Measurements from ENCODE around the gene SIM2. TPM values are rescaled to one million over a fixed set of nuclear protein-coding genes. Genes with fewer than 3 reads are reported as not detected.
A peak's percentile ranks its signal among the peaks of the same experiment; 100 is the strongest.

SIM2 gene
- total RNA-seq, 4 donors from 2014 or later: 1.2 TPM; not detected in 3

DNA sequence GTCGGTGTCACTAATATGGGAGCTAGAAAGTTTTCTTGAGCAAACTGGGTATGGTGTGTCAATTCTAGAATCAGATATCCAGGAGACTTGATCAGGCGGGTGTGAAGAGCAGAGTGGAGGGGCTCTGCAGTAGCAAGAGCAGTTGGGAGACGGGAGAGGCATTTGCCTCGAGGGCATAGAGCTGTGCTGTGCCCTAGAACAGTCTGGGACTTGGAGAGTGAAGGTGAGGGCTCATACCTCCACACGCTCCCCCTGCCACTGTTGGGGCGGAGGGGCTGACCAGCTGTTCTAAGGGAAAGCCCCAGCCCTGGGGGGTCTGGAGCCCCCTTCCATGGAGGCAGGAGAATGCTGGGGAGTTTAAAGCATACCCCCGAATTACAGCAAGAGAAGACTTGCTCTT lies 33.8 kb downstream of the SIM2 start:
- no peak overlapping the region for H3K27ac ChIP-seq
- H3K4me1 ChIP-seq: no peaks in the 10 kb centered on the region
- H3K27me3 ChIP-seq: peaks cover 42% of the 10 kb centered on the region
- WGBS: 85% methylated on average over 7 of the region's 7 CpGs
- no peaks in the 10 kb centered on the region for H3K36me3 ChIP-seq
- no peak overlapping the region for H3K4me3 ChIP-seq
- TF ChIP-seq, protein P1, sequence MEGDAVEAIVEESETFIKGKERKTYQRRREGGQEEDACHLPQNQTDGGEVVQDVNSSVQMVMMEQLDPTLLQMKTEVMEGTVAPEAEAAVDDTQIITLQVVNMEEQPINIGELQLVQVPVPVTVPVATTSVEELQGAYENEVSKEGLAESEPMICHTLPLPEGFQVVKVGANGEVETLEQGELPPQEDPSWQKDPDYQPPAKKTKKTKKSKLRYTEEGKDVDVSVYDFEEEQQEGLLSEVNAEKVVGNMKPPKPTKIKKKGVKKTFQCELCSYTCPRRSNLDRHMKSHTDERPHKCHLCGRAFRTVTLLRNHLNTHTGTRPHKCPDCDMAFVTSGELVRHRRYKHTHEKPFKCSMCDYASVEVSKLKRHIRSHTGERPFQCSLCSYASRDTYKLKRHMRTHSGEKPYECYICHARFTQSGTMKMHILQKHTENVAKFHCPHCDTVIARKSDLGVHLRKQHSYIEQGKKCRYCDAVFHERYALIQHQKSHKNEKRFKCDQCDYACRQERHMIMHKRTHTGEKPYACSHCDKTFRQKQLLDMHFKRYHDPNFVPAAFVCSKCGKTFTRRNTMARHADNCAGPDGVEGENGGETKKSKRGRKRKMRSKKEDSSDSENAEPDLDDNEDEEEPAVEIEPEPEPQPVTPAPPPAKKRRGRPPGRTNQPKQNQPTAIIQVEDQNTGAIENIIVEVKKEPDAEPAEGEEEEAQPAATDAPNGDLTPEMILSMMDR (IDR thresholded peaks at IDR 0.05): no peak
- TF ChIP-seq POLR2A (IDR thresholded peaks at IDR 0.05) (no peak), EP300 (IDR thresholded peaks at IDR 0.05) (no peak), POLR2AphosphoS5 (IDR thresholded peaks at IDR 0.05) (no peak)
- H3K9me3 ChIP-seq: no peaks in the 10 kb centered on the region
- no peak for DNase-seq (ENCODE audit: low spot score in 2 of 2)

DNA sequence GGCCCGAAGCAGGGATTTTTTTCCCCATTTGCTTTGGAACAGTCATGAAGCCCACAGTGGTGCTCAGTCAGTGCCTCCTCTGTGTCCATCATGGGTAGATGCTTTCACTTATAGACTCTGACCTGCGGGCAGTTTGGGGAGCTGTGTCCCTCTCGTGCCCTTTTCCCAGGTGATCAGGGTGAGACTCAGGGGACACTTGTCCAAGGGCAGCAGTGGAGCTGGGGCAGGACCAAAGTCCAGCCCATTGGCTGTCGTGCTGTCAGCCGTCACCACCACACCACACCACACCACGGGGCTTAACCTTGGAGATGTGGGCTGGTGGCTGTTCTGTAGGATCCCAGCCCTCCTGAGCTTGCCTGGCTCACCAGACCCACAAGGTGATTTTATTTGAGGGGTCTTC lies 34.9 kb downstream of the SIM2 start:
- Histone ChIP-seq H3K27ac (no peak overlapping the region), H3K9me3 (no peaks in the 10 kb centered on the region), H3K27me3 (peaks cover 42% of the 10 kb centered on the region), H3K4me3 (no peak overlapping the region), H3K36me3 (no peaks in the 10 kb centered on the region), H3K4me1 (no peaks in the 10 kb centered on the region)
- DNase-seq (ENCODE audit: low spot score in 2 of 2): peak in 1 of 2 donors; percentile 32
- no peak for TF ChIP-seq POLR2A (IDR thresholded peaks at IDR 0.05)
- no peak for TF ChIP-seq POLR2AphosphoS5 (IDR thresholded peaks at IDR 0.05)
- TF ChIP-seq EP300 (IDR thresholded peaks at IDR 0.05): no peak
- TF ChIP-seq, protein P1 (IDR thresholded peaks at IDR 0.05): no peak
- 95% methylated on average over 5 of the region's 6 CpGs for WGBS

DNA sequence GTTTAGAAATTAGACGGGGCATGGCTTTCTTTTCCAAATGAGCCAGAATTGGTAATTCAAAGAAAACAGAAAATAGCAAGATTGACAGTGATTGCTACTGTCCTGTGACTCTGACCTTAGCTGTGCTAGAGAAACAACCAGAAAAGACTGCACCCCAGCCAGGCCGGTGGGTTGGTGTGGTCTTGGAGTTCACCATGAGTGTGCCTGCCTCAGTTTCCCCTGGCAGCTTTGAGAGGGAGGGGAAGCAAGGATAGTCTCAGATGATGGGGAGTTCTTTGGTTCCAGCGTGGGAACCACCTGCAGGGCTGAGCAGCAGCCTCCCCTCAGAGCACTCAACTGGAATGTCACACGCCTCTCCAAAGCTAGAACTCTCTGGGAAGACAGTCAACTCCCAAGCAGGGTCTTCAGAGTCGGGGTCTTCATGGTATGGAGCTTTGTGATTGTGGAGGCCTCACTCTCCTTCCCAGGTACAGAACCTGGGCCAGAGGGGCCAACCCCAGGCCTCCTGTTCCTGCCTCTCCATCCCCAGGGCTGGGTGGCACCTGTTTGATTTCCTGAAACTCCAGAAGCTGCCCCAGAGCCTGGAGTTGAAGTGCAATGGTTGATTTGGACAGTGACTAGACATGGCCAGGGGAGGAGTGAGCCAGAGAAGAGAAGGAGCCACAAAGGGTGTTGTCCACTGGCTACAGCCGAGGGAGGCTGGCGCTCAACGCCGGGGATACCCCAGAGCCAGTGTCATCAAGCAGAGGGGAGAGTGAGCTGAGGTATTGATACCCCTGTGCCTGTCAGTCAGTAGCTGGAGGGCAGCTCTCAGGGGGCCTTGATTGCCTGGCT lies 35.7 kb downstream of the SIM2 start:
- no peaks in the 10 kb centered on the region for H3K36me3 ChIP-seq
- 91% methylated on average over 8 of the region's 9 CpGs for WGBS
- no peaks in the 10 kb centered on the region for H3K4me1 ChIP-seq
- H3K27ac ChIP-seq: no peak overlapping the region
- no peaks in the 10 kb centered on the region for H3K9me3 ChIP-seq
- no peak overlapping the region for H3K4me3 ChIP-seq
- no peak for DNase-seq (ENCODE audit: low spot score in 2 of 2)
- H3K27me3 ChIP-seq: peaks cover 36% of the 10 kb centered on the region
- TF ChIP-seq, protein P1 (IDR thresholded peaks at IDR 0.05): no peak
- no peak for TF ChIP-seq POLR2AphosphoS5 (IDR thresholded peaks at IDR 0.05)
- no peak for TF ChIP-seq POLR2A (IDR thresholded peaks at IDR 0.05)
- no peak for TF ChIP-seq EP300 (IDR thresholded peaks at IDR 0.05)

DNA sequence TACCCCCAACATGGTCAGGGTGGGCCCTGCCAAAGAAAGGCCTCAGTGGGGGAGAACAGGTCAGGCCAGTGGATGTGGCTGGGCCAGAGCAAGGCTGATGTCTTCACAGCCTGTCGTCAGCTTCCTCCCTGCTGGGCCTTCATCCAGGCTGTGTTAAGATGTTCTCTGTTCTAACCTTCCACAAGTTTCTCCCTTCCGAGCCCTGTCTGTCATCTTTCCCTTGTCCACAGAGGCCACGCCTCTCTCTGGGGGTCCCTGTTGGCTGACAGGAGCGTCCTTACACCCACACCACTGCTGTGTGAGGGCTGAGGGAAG lies 36.2 kb downstream of the SIM2 start:
- no peak for TF ChIP-seq POLR2A (IDR thresholded peaks at IDR 0.05)
- TF ChIP-seq EP300 (IDR thresholded peaks at IDR 0.05): no peak
- TF ChIP-seq, protein P1 (IDR thresholded peaks at IDR 0.05): no peak
- no peak for TF ChIP-seq POLR2AphosphoS5 (IDR thresholded peaks at IDR 0.05)
- WGBS: 91% methylated on average over 3 of the region's 4 CpGs
- H3K9me3 ChIP-seq: no peaks in the 10 kb centered on the region
- no peaks in the 10 kb centered on the region for H3K36me3 ChIP-seq
- no peak overlapping the region for H3K27ac ChIP-seq
- H3K4me3 ChIP-seq: no peak overlapping the region
- DNase-seq (ENCODE audit: low spot score in 2 of 2): no peak
- no peaks in the 10 kb centered on the region for H3K4me1 ChIP-seq
- H3K27me3 ChIP-seq: peaks cover 30% of the 10 kb centered on the region

DNA sequence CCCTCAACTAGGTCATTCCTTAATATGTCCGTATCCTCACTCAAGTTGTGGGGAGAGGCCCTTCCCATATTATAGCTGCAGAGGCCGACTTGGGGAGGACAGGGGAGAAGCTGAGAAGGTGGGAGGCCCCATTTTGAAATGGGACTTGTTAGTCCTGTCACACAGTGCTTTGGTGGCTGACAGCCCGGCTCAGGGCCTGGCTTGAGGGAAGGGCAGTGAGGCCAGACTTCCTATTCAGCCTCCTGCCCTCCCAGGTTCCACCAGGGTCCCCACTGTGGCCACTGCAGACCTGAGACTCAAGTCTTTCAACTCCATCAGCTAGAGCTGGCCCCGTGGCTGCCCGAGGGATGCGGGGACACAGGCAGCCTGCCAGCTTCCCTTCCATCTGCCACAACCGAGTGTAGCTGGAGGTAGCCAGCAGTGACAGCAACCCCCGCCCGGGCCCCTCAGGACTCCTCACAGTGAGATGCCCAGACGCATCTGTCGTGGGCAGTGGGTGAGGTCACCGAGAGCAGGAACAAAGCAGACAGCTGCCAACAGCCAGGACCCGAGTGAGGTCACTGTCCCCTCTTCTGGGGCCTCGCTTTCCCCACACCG lies 36.9 kb downstream of the SIM2 start:
- peaks cover 24% of the 10 kb centered on the region for H3K27me3 ChIP-seq
- H3K9me3 ChIP-seq: no peaks in the 10 kb centered on the region
- H3K36me3 ChIP-seq: no peaks in the 10 kb centered on the region
- TF ChIP-seq EP300 (IDR thresholded peaks at IDR 0.05) (no peak), POLR2A (IDR thresholded peaks at IDR 0.05) (no peak), POLR2AphosphoS5 (IDR thresholded peaks at IDR 0.05) (no peak)
- TF ChIP-seq, protein P1 (IDR thresholded peaks at IDR 0.05): no peak
- H3K27ac ChIP-seq: no peak overlapping the region
- no peaks in the 10 kb centered on the region for H3K4me1 ChIP-seq
- no peak overlapping the region for H3K4me3 ChIP-seq
- 89% methylated on average over 11 of the region's 15 CpGs for WGBS
- DNase-seq (ENCODE audit: low spot score in 2 of 2): no peak

Measured in suprapubic skin (tissue), 4 donors.